HG03108 (cell line): ENCODE results near the gene CNTNAP2.

Experiments used
- ATAC-seq: cut with Tn5 transposase; IDR thresholded peaks from one replicate; pipeline ENCODE4 v1.9.1; 2021; ENCODE audit warnings: moderate library complexity; ENCODE audit not compliant: unreplicated experiment

CNTNAP2 gene

GRCh38 chr7:147878912-147879661, 1762.5 kb downstream of the CNTNAP2 start:
- no peak for ATAC-seq

GRCh38 chr7:147885869-147886268, 1769.3 kb downstream of the CNTNAP2 start:
- ATAC-seq, result no peak

GRCh38 chr7:147894271-147894670, 1777.7 kb downstream of the CNTNAP2 start:
- no peak for ATAC-seq

- ATAC-seq, result no peak
Measured at GRCh38 chr7:147896121-147896520, 1779.5 kb downstream of the CNTNAP2 start.

- ATAC-seq, result no peak
Measured at GRCh38 chr7:147903536-147904218, 1787.1 kb downstream of the CNTNAP2 start.

GRCh38 chr7:147904219-147904576, 1787.6 kb downstream of the CNTNAP2 start:
- ATAC-seq, result no peak

DNA sequence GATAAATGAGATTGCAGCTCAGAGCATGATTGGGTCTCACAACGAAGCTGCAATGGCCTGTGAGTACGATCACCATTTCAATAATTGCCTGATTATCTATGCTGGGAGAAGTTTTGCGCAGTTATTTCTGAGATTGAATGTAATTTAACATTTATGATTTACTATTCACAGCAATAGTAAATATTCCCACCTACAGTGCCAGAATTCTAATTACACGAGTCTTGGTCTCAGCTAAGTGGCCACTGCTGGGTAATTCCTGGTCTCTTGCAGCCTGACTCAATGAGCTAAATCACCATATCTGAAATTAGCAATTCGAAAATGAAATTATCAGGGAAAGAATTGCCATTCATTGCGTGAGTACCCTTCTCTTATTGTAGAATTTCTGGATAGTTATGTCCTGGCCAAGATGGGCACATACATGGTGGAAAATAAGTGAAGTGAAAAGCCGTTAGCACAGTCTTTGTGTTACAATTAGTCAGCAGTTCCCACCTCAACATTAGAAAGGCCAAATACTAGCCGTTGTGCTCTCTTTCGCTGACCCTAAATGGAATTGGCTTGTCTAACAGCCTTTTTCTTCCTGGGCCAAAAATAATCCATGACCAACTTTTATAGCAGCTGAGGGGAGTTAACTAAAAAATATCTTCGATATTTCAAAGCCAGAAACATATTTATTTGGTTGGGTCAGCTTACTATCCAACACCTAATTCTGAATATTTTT, 1793.0 kb downstream of the CNTNAP2 start:
- no peak for ATAC-seq

- no peak for ATAC-seq
Measured at GRCh38 chr7:147911201-147911601, 1794.6 kb downstream of the CNTNAP2 start.

DNA sequence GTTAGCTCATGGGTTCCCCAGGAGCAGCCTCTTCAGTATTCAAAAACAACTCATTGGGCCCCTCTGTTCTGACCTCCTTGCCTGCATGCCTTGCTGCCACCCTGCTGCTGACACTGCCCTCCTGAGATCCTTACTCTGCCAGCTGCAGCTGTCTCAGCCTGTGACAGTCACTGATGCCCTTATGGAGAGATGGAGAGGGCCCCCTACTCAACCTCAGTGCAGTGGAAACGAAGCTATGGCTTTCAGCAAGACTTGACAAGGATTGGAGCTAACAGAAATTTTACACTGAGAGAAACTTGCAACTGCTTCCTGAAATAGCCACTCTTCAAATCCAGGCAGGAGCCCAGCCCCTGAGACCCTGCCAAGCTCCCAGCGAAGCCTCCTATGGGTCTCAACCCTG, 1795.7 kb downstream of the CNTNAP2 start:
- ATAC-seq, result no peak

- ATAC-seq, result no peak
Measured at GRCh38 chr7:147912946-147913638, 1796.5 kb downstream of the CNTNAP2 start.

DNA sequence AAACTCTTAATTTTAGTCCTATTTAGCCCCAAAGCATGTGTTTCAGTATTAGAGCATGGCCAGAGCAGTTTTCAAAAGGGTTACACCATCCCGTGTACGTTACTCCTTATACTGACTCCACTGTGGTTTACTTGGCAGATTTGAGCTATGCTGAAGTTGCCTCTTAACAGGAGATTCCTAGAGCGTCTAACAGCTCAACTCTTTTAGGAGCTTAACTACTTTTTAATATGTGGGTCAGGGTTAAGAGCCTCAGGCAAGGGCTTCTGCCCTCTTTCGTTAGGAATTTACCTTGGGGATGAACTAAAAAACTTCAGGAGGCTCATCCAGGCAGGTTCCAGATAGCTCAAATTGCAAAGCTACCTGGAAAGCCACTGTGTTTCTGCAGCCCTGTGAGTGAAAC, 1799.2 kb downstream of the CNTNAP2 start:
- ATAC-seq, result no peak

DNA sequence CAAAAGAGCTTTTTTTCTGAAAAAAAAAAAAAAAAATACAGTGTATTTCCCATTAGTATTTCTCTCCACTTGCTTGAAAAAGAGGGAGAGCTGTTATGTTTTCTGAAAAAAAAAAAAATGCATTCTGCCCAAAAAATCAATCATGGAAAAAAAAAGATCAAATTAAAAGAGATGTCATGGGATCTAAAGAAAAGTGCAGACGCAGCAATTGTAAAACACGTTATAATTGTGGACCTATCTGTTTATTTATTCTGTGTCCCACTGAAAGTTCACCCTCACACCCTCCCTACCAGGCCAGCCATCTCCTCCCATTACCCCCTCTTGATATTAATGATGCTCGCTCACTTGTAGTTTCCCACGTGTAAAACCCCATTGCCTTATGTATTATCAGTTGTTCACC, 1800.0 kb downstream of the CNTNAP2 start:
- no peak for ATAC-seq

DNA sequence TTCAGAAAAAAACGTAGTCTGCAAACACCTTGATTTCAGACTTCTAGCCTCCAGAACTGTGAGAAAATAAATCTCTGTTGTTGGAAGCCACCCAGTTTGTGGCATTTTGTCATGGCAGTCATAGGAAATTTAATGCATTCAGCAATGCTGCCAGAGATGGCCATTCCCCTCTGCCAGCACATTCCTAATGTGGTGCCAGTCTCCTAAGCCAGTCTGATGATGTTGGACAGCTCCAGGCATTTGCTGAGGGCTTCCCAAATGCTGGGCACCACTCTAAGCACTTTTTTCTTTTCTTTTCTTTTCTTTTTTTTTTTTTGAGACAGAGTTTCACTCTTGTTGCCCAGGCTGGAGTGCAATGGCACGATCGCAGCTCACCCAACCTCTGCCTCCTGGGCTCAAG, 1807.2 kb downstream of the CNTNAP2 start:
- ATAC-seq, result no peak

GRCh38 chr7:147937428-147937827, 1820.8 kb downstream of the CNTNAP2 start:
- no peak for ATAC-seq

GRCh38 chr7:147941381-147941780, 1824.8 kb downstream of the CNTNAP2 start:
- no peak for ATAC-seq

DNA sequence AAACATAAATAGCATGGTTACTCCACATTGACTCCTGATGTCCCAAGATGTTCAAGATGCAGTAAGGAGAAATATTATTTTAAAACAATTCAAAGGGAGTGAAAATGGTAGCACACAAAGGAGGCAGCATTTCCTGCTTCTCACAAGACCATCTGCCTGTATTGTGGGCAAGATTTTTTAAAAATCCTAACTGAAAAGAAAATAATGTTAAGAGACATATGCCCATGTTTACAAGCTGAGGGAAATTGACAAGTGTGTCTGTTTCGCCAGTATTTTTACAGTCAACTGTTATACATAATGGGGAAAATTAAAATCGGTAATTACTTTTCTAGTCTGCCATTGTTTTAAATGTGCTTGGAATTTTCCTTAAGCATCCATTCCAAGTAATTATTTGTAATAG, 1827.7 kb downstream of the CNTNAP2 start:
- no peak for ATAC-seq

- ATAC-seq, result no peak
Measured at GRCh38 chr7:147952918-147953317, 1836.3 kb downstream of the CNTNAP2 start.

DNA sequence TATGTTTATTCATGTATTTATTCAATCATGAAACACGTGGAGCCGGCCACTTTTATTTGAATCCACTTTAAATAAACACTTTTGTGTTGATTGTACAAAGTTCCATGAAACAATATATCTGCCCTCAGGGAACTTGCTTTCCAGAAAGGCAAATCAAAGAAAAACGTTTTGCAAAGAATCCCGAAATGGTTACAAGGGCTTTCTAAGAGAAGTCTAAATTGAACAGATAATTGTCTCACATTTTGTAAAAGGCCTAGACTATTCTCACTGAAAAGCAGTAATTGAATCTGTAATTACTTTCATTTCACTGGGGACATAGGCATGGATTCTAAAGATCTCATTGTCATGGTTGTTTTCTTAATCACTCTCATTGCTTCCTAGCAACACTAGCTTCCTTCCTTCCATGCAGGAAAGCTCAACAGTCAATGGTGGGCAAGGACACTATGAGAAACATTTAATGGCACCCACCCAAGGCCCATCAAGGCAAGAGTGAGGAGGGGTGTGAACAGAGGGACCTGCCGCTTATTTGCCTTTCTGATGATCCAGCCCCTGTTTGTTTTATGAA, 1851.5 kb downstream of the CNTNAP2 start:
- no peak for ATAC-seq

DNA sequence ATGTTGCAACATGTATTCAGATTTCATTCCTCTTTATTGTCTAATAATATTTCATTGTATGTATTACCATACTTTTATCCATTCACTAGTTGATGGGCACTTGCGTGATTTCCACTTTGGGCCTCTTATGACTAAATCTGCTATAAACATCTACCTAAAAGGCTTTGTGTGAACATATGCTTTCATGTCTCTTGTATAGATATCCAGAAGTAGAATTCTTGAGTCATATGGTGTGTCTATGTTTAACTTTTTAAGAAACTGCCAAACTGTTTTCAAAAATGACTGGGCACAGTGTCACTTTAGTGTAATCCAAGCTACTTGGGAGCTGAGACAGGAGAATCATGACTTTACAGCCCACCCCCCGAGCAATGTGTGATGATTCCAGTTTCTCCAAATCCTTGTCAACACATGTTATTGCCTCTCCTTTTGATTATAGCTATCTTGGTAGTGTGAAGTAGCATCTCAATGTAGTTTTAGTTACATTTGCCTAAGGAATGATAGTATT, 1855.1 kb downstream of the CNTNAP2 start:
- no peak for ATAC-seq

DNA sequence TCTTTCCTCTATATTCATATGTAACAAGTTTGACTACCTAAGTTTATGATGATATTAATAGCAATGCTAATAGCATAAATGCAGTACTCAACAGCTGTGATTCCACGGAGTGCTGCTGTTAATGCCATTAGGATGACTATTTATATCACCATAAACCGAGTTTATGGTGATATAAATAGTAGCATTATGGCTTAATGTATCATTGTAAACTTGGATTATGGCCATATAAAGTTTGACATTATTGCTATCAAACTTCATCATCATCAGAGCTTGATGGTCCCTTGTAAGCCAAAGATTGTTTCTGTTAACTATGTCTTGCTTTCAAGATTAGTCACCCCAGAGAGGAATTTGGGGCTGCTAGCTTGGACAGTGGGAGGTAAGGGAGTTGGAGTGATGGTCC, 1861.6 kb downstream of the CNTNAP2 start:
- no peak for ATAC-seq

DNA sequence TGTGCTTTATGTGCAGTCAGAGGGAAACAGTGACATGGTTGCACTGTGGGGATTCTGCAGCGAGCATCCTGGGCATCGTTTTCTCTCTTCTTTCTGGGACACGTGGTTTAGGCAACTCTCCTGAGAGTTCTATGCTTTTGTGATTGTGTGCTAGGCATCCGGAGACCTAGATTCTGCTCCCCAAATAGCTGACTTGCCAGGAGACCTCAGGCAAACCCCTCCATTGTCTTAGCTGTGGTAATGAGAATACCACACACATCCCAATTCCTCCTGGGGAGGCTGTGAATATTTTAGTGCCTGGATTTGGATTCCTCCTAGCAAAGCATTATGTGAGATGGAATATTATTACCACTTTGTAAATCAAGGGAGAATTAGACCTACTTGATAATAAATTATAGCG, 1862.0 kb downstream of the CNTNAP2 start:
- no peak for ATAC-seq
